ENCODE results near the gene PECR. TPM values are rescaled to one million over a fixed set of nuclear protein-coding genes. Genes with fewer than 3 reads are reported as not detected.
A peak's percentile ranks its signal among the peaks of the same experiment; 100 is the strongest.

Gene PECR
- total and polyA plus RNA-seq, 2 of the 4 experiments (the other 2 are of a cell fraction): 11.4 to 17.7 TPM

- TF ChIP-seq CTCF (conservative IDR thresholded peaks at IDR 0.05; ENCODE audit: low read depth, low read length): peak; percentile 70
- peak; percentile 18; the same call in 1 of the 2 replicates for TF ChIP-seq RAD21 (IDR thresholded peaks at IDR 0.05; ENCODE audit: low read length)
- TF ChIP-seq CHD1 (IDR thresholded peaks at IDR 0.05; ENCODE audit: low read depth, low read length): no peak
- H3K23ac ChIP-seq (ENCODE audit: low read depth, low read length): peak within 1 kb of the TSS; percentile 62; the same call in 1 of the 2 replicates
- WGBS, 2 experiments (ENCODE audit: extremely low coverage in 2 of 2, insufficient read length in 1 of 2): 0% methylated on average over 6 of the region's 70 CpGs; no CpG with 5 or more reads in 1 of the 2 experiments
These were observed 68.3 kb downstream of the PECR start, which contains the start of gene MREG for GRCh38 chr2:216013080-216013909. TSS of gene MREG (minus strand) at chr2:216013551. CDS start at chr2:216013327, 224 bp downstream.

More at GRCh38 chr2:216013080-216013909, 68.3 kb downstream of the PECR start, which contains the start of gene MREG:
- in situ Hi-C loops (cut with MboI; ENCODE audit: low sequenced_read_pairs) (no loop called here), dilution Hi-C loops (cut with HindIII; ENCODE audit: low sequenced_read_pairs, unreplicated experiment) (no loop called here), intact Hi-C loops (cut with micrococcal nuclease) (no loop called here)
- peak; percentile 61 for DNase-seq
- Histone ChIP-seq H3K4me2 (ENCODE audit: low read depth, low read length) (peak within 1 kb of the TSS; percentile 100), H4K5ac (ENCODE audit: low read depth, low read length) (no peak within 1 kb of the TSS), H2AK9ac (replicated peaks; ENCODE audit: low read depth, low read length, poor library complexity) (peak within 1 kb of the TSS; percentile 22), H2AK5ac (ENCODE audit: low read depth, low read length) (no peak within 1 kb of the TSS), H3K27me3 (ENCODE audit: control insufficient read depth, insufficient read depth, low read length) (no peaks in the 10 kb centered on the region), H3K9me1 (ENCODE audit: insufficient read depth, low read length) (no peaks in the 10 kb centered on the region), H2BK15ac (ENCODE audit: low read depth, low read length) (no peak within 1 kb of the TSS), H2BK20ac (ENCODE audit: low read depth, low read length) (no peak within 1 kb of the TSS), H3K56ac (ENCODE audit: extremely low read depth, insufficient read depth, low read length) (no peak within 1 kb of the TSS), H3K79me1 (ENCODE audit: low read depth in 1 of 2, low read length in 2 of 2) (no peaks in the 10 kb centered on the region), H3K18ac (ENCODE audit: low read depth, low read length) (no peak within 1 kb of the TSS), H3K14ac (replicated peaks; ENCODE audit: low read depth, low read length) (peak within 1 kb of the TSS; percentile 19; the same call in 1 of the 2 replicates), H4K8ac (ENCODE audit: low read depth in 2 of 2, low read length in 2 of 2) (peak within 1 kb of the TSS in 1 of 2 experiments; percentile 80; a peak in 2 of 4 replicates), H3K9me3 (ENCODE audit: control insufficient read depth, insufficient read depth, low read length) (no peaks in the 10 kb centered on the region), H3K27ac (ENCODE audit: insufficient read depth, low read length) (no peak within 1 kb of the TSS; the same call in 1 of the 2 replicates), H3K4me1 (ENCODE audit: control insufficient read depth, insufficient read depth, low read length) (peaks cover 2% of the 10 kb centered on the region; the same call in 1 of the 2 replicates), H3K4ac (ENCODE audit: low read depth, low read length) (no peak within 1 kb of the TSS), H3K9ac (ENCODE audit: low read depth, low read length) (peak within 1 kb of the TSS; percentile 44), H4K20me1 (ENCODE audit: insufficient read depth, low read length) (no peaks in the 10 kb centered on the region), H2BK120ac (ENCODE audit: low read depth, low read length) (no peak within 1 kb of the TSS), H3K36me3 (ENCODE audit: control insufficient read depth, insufficient read depth, low read length) (no peaks in the 10 kb centered on the region), H2AFZ (replicated peaks; ENCODE audit: low read length, poor library complexity) (peak within 1 kb of the TSS; percentile 93), H2BK5ac (ENCODE audit: low read depth, low read length, poor library complexity, severe bottlenecking) (no peak within 1 kb of the TSS), H4K91ac (ENCODE audit: insufficient read depth, low read depth, low read length) (no peak within 1 kb of the TSS), H3K4me3 (ENCODE audit: insufficient read depth, low read depth, low read length) (peak within 1 kb of the TSS; percentile 89)
- BruUV-seq (replicated peaks): no TSS peak
- POLR2A ChIA-PET (ENCODE audit: unreplicated experiment): no interaction called here
- CTCF ChIA-PET: interaction anchor here (0.7 to 2.7 kb wide), 4 partner anchors 10 to 68 kb away, joined by 3 to 12 read pairs (median 4); no protein-coding TSS in a partner anchor
- ATAC-seq (ENCODE audit: low read depth): peak; percentile 96

Data from IMR-90 (cell line).